ENCODE measurements around the gene HOXD8.

DNA sequence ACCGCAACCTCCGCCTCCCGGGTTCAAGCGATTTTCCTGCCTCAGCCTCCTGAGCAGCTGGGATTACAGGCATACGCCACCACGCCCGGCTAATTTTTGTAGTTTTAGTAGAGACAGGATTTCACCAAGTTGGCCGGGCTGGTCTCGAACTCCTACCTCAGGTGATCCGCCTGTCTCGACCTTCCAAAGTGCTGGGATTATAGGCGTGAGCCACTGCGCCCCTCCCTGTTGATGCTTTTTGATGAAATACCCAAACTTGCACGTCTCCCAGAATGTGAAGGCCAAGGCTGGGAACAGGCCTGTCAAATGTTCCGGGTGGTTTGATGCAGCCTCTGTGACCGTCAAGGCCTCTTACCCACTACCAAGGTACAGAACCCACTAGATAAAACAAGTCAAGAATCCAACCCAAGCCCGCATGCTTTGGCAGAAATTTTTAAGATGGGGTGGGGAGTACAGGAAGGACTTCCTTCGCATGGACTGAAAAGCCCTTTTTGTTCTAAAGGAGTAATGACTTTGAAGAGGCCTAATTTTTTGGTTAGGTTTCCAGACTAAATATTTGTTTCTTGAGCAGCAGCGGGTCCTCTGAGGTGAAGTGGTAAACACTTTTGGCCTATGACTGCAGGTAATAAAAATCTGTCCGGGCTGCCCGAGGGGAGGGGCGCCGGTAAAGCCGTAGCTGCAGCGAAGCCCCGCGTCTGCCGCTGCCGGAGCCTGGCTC lies 42.0 kb upstream of the HOXD8 start:
- TF ChIP-seq, protein P1, sequence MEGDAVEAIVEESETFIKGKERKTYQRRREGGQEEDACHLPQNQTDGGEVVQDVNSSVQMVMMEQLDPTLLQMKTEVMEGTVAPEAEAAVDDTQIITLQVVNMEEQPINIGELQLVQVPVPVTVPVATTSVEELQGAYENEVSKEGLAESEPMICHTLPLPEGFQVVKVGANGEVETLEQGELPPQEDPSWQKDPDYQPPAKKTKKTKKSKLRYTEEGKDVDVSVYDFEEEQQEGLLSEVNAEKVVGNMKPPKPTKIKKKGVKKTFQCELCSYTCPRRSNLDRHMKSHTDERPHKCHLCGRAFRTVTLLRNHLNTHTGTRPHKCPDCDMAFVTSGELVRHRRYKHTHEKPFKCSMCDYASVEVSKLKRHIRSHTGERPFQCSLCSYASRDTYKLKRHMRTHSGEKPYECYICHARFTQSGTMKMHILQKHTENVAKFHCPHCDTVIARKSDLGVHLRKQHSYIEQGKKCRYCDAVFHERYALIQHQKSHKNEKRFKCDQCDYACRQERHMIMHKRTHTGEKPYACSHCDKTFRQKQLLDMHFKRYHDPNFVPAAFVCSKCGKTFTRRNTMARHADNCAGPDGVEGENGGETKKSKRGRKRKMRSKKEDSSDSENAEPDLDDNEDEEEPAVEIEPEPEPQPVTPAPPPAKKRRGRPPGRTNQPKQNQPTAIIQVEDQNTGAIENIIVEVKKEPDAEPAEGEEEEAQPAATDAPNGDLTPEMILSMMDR (IDR thresholded peaks at IDR 0.05) = no peak
- TF ChIP-seq EP300 (IDR thresholded peaks at IDR 0.05) = no peak
